Stomach (tissue), 4 donors: ENCODE results near the gene AUTS2.

Experiments used
- CTCF ChIP-seq, 7 experiments: fragments of 450-650 bp in 4 of 7; fragments of 200-600 bp in 3 of 7; sonication (generic) in 3 of 7; IDR thresholded peaks; one replicate each; pipeline ENCODE4 v1.5.1; 2016 to 2019; ENCODE audit warnings: antibody characterized with exemption in 7 of 7, control low read depth in 2 of 7, mild to moderate bottlenecking in 1 of 7
- EP300 ChIP-seq: sonication (generic); formaldehyde crosslinking; IDR thresholded peaks from one replicate; pipeline ENCODE4 v1.6.1; 2017; ENCODE audit warnings: antibody characterized with exemption
- POLR2A ChIP-seq, 4 donors: fragments of 450-650 bp; IDR thresholded peaks; one replicate each; pipeline ENCODE4 v1.6.1; 2016; ENCODE audit warnings: antibody characterized with exemption in 4 of 4, control low read depth in 2 of 4, mild to moderate bottlenecking in 1 of 4, moderate library complexity in 1 of 4
- POLR2AphosphoS5 ChIP-seq, 3 donors: sonication (generic); formaldehyde crosslinking; IDR thresholded peaks; one replicate each; pipeline ENCODE4 v1.6.1; 2016; ENCODE audit warnings: antibody characterized with exemption in 3 of 3

GRCh38 chr7:69763513-69763912 lies 165.2 kb downstream of the AUTS2 start:
- TF ChIP-seq CTCF (IDR thresholded peaks at IDR 0.05) (no peak), POLR2AphosphoS5 (IDR thresholded peaks at IDR 0.05) (no peak), POLR2A (IDR thresholded peaks at IDR 0.05) (no peak), EP300 (no peak)
